ENCODE results near the gene PTPN12. TPM values are rescaled to one million over a fixed set of nuclear protein-coding genes. Genes with fewer than 3 reads are reported as not detected.

PTPN12 gene
- total RNA-seq, 1 experiment from 2014 or later: 82.1 TPM

GRCh38 chr7:77563275-77563674, 26.2 kb downstream of the PTPN12 start:
- POLR2A ChIA-PET: interaction anchor here (0.6 kb wide), 1 partner anchor 1214 kb away, joined by 3 read pairs; no protein-coding TSS in a partner anchor
- Histone ChIP-seq H3K9me3 (ENCODE audit: control insufficient read depth, insufficient read depth, low read depth, low read length) (no peaks in the 10 kb centered on the region), H3K4me3 (ENCODE audit: low read depth in 2 of 2, low read length in 2 of 2) (no peak overlapping the region), H3K36me3 (ENCODE audit: control insufficient read depth, insufficient read depth, low read length) (no peaks in the 10 kb centered on the region), H3K27ac (ENCODE audit: low read length) (no peak overlapping the region), H3K4me1 (ENCODE audit: control insufficient read depth, insufficient read depth, low read length) (peaks cover 5% of the 10 kb centered on the region; the same call in 1 of the 2 replicates), H3K27me3 (ENCODE audit: control insufficient read depth, insufficient read depth, low read length) (no peaks in the 10 kb centered on the region)
- intact Hi-C loops (cut with micrococcal nuclease; ENCODE audit: unreplicated experiment): no loop called here
- BruUV-seq (replicated peaks): no TSS peak
- no peak for ATAC-seq
- in situ Hi-C loops (cut with HindIII; ENCODE audit: low pct_unique_long_range_greater_than_20kb, low sequenced_read_pairs): no loop called here
- no peak for DNase-seq (ENCODE audit: low read depth, low spot score)
- TF ChIP-seq REST (IDR thresholded peaks at IDR 0.05; ENCODE audit: insufficient read depth in 1 of 2, low read depth in 2 of 2, low read length in 1 of 2): no peak
- no peak for TF ChIP-seq SIN3A (IDR thresholded peaks at IDR 0.05; ENCODE audit: borderline replicate concordance, insufficient read depth, low read depth, low read length)
- TF ChIP-seq POLR2AphosphoS5 (IDR thresholded peaks at IDR 0.05; ENCODE audit: low read depth, low read length): no peak
- TF ChIP-seq TCF7L2 (IDR thresholded peaks at IDR 0.05; ENCODE audit: low read depth, low read length): no peak
- no peak for TF ChIP-seq CTCF (IDR thresholded peaks at IDR 0.05)
- CTCF ChIA-PET: no interaction called here

- no TSS peak for BruUV-seq (replicated peaks)
- in situ Hi-C loops (cut with HindIII; ENCODE audit: low pct_unique_long_range_greater_than_20kb, low sequenced_read_pairs) (no loop called here), intact Hi-C loops (cut with micrococcal nuclease; ENCODE audit: unreplicated experiment) (no loop called here)
- Histone ChIP-seq H3K36me3 (ENCODE audit: control insufficient read depth, insufficient read depth, low read length) (peaks cover 3% of the 10 kb centered on the region; the same call in 1 of the 2 replicates), H3K9me3 (ENCODE audit: control insufficient read depth, insufficient read depth, low read depth, low read length) (no peaks in the 10 kb centered on the region), H3K4me3 (ENCODE audit: low read depth in 2 of 2, low read length in 2 of 2) (no peak overlapping the region), H3K4me1 (ENCODE audit: control insufficient read depth, insufficient read depth, low read length) (0 out of 2 replicates have a peak, but pooled peaks cover 5% of the 10 kb centered on the region), H3K27ac (ENCODE audit: low read length) (no peak overlapping the region), H3K27me3 (ENCODE audit: control insufficient read depth, insufficient read depth, low read length) (no peaks in the 10 kb centered on the region)
- DNase-seq (ENCODE audit: low read depth, low spot score) (no peak), ATAC-seq (no peak)
- ChIA-PET CTCF (no interaction called here), POLR2A (no interaction called here)
- TF ChIP-seq REST (IDR thresholded peaks at IDR 0.05; ENCODE audit: insufficient read depth in 1 of 2, low read depth in 2 of 2, low read length in 1 of 2): no peak
- no peak for TF ChIP-seq TCF7L2 (IDR thresholded peaks at IDR 0.05; ENCODE audit: low read depth, low read length)
- no peak for TF ChIP-seq POLR2AphosphoS5 (IDR thresholded peaks at IDR 0.05; ENCODE audit: low read depth, low read length)
- TF ChIP-seq SIN3A (IDR thresholded peaks at IDR 0.05; ENCODE audit: borderline replicate concordance, insufficient read depth, low read depth, low read length): no peak
- TF ChIP-seq CTCF (IDR thresholded peaks at IDR 0.05): no peak
These were observed 28.8 kb downstream of the PTPN12 start for GRCh38 chr7:77565917-77566316.

Data from Panc1 (cell line).